ES-I3 (cell line): Measurements from ENCODE around the gene ROBO1.

Experiments
- H3K36me3 ChIP-seq: 2 replicates; pipeline ENCODE4 v1.6.1; 2013; ENCODE audit warnings: mild to moderate bottlenecking, low read length, control low read depth, moderate library complexity; ENCODE audit not compliant: insufficient read depth
- H3K4me1 ChIP-seq: 2 replicates; pipeline ENCODE4 v1.6.1; 2013; ENCODE audit warnings: mild to moderate bottlenecking, control low read depth, low read length; ENCODE audit not compliant: insufficient read depth
- H3K9ac ChIP-seq: 2 replicates; pipeline ENCODE4 v1.6.1; 2013; ENCODE audit warnings: low read depth, mild to moderate bottlenecking, low read length, moderate library complexity
- H3K9me3 ChIP-seq: 2 replicates; pipeline ENCODE4 v1.6.1; 2013; ENCODE audit warnings: mild to moderate bottlenecking, low read length, moderate library complexity; ENCODE audit not compliant: control insufficient read depth, insufficient read depth

The ROBO1 gene

GRCh38 chr3:79651536-79652065 is 116.2 kb downstream of the ROBO1 start:
- no peak overlapping the region for H3K9ac ChIP-seq
- H3K4me1 ChIP-seq, result no peaks in the 10 kb centered on the region

DNA sequence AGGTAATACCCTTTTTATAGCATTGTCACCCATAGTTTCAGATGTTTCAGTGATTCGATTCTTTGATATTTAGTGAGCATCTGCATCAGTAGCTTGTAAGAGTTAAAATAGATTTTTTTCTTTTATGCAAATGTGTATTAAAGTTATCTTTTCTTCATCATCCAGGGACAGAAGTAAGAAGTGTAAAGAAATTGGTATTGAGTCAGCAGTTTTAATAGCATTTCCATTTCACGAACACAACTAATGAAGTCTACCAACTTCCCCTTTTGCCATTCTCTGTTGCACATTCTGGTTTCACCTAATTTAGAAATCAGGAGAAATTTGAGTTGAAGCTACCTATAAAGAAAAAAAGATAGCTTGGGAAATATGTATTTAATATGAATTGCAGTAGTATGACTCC is 127.9 kb downstream of the ROBO1 start:
- H3K9me3 ChIP-seq, result no peaks in the 10 kb centered on the region
- no peaks in the 10 kb centered on the region for H3K4me1 ChIP-seq
- H3K9ac ChIP-seq, result no peak overlapping the region
- H3K36me3 ChIP-seq, result no peaks in the 10 kb centered on the region

More at GRCh38 chr3:79651536-79652065, 116.2 kb downstream of the ROBO1 start:
- no peaks in the 10 kb centered on the region for H3K36me3 ChIP-seq
- no peaks in the 10 kb centered on the region for H3K9me3 ChIP-seq

GRCh38 chr3:79636372-79636771 is 131.4 kb downstream of the ROBO1 start:
- Histone ChIP-seq H3K36me3 (no peaks in the 10 kb centered on the region), H3K9me3 (no peaks in the 10 kb centered on the region), H3K4me1 (no peaks in the 10 kb centered on the region), H3K9ac (no peak overlapping the region)

DNA sequence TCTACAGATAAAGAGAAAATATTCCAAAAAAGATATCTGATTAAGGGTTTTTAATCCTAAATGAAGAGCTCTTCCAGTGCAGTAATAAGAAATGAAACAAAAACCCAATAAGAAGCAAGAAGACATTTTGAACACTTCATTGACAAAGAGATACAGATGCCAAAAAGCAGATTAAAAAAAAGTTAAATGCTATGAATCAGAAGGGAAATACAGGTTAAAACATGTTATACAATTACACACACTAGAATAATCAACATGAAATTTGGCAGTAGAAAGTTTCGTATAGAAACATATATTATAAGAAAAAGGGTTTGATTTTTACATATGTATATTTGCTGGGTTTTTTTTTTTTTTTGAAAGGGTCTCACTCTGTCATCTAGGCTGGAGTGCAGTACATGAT is 135.0 kb downstream of the ROBO1 start:
- no peak overlapping the region for H3K9ac ChIP-seq
- H3K36me3 ChIP-seq, result no peaks in the 10 kb centered on the region
- H3K4me1 ChIP-seq, result no peaks in the 10 kb centered on the region
- H3K9me3 ChIP-seq, result no peaks in the 10 kb centered on the region

DNA sequence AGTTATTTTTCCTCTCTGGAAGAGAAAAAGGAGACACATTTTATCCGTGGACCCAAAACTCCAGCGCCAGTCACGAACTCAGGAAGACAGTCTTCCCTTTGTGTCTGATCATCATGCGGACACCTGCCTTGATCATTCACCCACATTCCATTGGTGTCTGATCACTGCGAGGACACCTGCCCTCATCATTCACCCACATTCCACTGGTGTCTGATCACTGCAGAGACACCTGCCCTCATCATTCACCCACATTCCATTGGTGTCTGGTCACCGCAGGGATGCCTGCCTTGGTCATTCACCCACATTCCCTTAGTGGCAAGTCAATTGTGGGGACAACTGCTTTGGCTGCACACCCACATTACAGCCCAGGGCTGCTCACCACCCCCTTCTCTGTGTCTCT is 148.9 kb downstream of the ROBO1 start:
- H3K4me1 ChIP-seq, result no peaks in the 10 kb centered on the region
- H3K36me3 ChIP-seq, result no peaks in the 10 kb centered on the region

DNA sequence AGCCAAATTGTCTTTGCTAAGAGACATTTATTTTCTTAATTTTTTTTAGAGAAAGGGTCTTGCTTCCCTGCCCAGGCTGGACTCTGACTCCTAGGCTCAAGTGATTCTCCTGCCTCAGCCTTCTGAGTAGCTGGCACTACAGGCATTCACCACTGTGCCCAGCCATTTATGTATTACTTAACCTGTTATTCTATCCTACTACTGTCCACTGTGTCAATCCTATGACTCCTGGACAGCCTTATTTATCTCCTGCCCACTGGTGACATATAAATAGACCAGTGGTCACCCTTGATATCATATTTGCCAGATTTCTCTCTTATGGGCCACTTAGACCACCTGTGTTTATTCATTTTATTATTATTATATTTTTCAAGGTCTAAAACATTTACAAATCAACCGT is 161.4 kb downstream of the ROBO1 start:
- Histone ChIP-seq H3K36me3 (no peaks in the 10 kb centered on the region), H3K9me3 (no peaks in the 10 kb centered on the region), H3K4me1 (no peaks in the 10 kb centered on the region), H3K9ac (no peak overlapping the region)

More for the DNA sequence above, 148.9 kb downstream of the ROBO1 start:
- Histone ChIP-seq H3K9me3 (no peaks in the 10 kb centered on the region), H3K9ac (no peak overlapping the region)

DNA sequence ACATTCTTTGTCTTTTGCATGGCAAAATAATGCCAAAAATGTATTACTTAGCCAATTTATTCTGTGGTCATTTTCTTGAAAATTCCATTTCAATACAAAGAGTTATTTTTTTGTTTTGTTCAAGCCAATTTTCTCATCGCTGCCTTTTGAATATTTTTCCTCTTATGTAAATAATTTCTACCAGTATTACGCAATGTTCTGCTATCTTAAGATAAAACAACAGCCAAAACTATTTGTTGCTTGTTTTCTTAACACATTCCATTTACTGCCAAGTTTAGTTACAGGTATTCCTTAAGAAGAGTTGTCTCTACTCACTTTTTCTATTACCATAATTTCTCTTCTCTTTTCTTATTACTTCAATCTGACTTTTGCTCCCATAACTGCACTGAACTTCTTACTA is 163.1 kb downstream of the ROBO1 start:
- Histone ChIP-seq H3K36me3 (no peaks in the 10 kb centered on the region), H3K4me1 (peaks cover 5% of the 10 kb centered on the region; the same call in 1 of the 2 replicates), H3K9me3 (no peaks in the 10 kb centered on the region), H3K9ac (no peak overlapping the region)

- Histone ChIP-seq H3K4me1 (peaks cover 9% of the 10 kb centered on the region), H3K36me3 (no peaks in the 10 kb centered on the region), H3K9me3 (no peaks in the 10 kb centered on the region), H3K9ac (no peak overlapping the region)
Observed at GRCh38 chr3:79602385-79602784, 165.4 kb downstream of the ROBO1 start.

GRCh38 chr3:79598594-79598993 is 169.2 kb downstream of the ROBO1 start:
- H3K9ac ChIP-seq, result no peak overlapping the region
- peaks cover 9% of the 10 kb centered on the region for H3K4me1 ChIP-seq
- H3K36me3 ChIP-seq, result no peaks in the 10 kb centered on the region
- H3K9me3 ChIP-seq, result no peaks in the 10 kb centered on the region

- Histone ChIP-seq H3K9ac (no peak overlapping the region), H3K9me3 (no peaks in the 10 kb centered on the region), H3K36me3 (no peaks in the 10 kb centered on the region)
Observed at GRCh38 chr3:79597709-79598108, 170.1 kb downstream of the ROBO1 start.

DNA sequence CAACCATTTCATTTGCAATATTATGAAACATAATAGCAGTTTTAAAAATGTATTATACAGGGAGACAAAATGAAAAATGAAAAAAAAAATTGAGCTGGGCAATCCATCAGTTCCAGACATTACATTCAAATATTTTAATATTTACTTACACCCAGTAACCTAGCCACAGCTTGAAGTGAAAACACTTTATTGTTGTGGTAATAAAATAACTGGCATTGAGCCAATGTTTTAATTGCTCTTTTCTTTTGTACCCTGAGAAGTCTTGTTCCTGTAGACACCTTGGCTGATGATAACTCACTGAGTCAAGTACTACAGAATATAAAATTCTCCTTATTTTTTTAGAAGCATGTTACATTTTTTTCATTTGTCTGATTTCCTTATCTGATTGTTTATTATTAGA is 180.6 kb downstream of the ROBO1 start:
- H3K9me3 ChIP-seq, result no peaks in the 10 kb centered on the region
- H3K36me3 ChIP-seq, result no peaks in the 10 kb centered on the region
- H3K9ac ChIP-seq, result no peak overlapping the region
- no peaks in the 10 kb centered on the region; the same call in 1 of the 2 replicates for H3K4me1 ChIP-seq

More at GRCh38 chr3:79597709-79598108, 170.1 kb downstream of the ROBO1 start:
- H3K4me1 ChIP-seq, result peaks cover 9% of the 10 kb centered on the region

- H3K9me3 ChIP-seq, result no peaks in the 10 kb centered on the region
- H3K36me3 ChIP-seq, result no peaks in the 10 kb centered on the region
- no peak overlapping the region for H3K9ac ChIP-seq
- no peaks in the 10 kb centered on the region; the same call in 1 of the 2 replicates for H3K4me1 ChIP-seq
Observed at GRCh38 chr3:79586232-79586631, 181.6 kb downstream of the ROBO1 start.

GRCh38 chr3:79572930-79573329 is 194.9 kb downstream of the ROBO1 start:
- Histone ChIP-seq H3K9ac (no peak overlapping the region), H3K36me3 (no peaks in the 10 kb centered on the region), H3K9me3 (no peaks in the 10 kb centered on the region), H3K4me1 (no peaks in the 10 kb centered on the region)

DNA sequence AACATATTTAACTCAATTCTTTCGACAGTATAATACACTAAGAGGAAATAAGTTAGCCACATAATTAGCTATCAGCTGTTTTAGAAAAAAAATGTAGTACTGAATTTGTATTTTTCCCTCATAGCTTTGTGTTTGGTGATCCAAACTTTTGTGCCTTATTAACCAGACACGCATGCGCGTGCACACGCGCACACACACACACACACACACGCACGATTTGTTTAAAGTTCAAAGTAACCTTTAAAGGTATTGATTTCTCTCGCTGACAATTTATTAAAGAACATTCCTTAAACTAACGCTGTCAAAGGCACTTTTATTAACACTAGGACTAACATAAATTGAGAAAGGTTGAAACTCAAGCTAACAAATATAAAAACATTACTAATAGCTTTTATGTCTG is 198.9 kb downstream of the ROBO1 start:
- Histone ChIP-seq H3K4me1 (no peaks in the 10 kb centered on the region), H3K36me3 (no peaks in the 10 kb centered on the region), H3K9me3 (no peaks in the 10 kb centered on the region), H3K9ac (no peak overlapping the region)

- Histone ChIP-seq H3K36me3 (no peaks in the 10 kb centered on the region), H3K4me1 (no peaks in the 10 kb centered on the region), H3K9me3 (no peaks in the 10 kb centered on the region), H3K9ac (no peak overlapping the region)
Observed at GRCh38 chr3:79564192-79564591, 203.6 kb downstream of the ROBO1 start.

- no peaks in the 10 kb centered on the region for H3K36me3 ChIP-seq
- no peaks in the 10 kb centered on the region for H3K4me1 ChIP-seq
- H3K9ac ChIP-seq, result no peak overlapping the region
- no peaks in the 10 kb centered on the region for H3K9me3 ChIP-seq
Observed at GRCh38 chr3:79560698-79561097, 207.1 kb downstream of the ROBO1 start.
